Ramos (cell line): ENCODE data around the gene ERMAP.
"Not testable (repeated sequence)": the region's sequence is repeated elsewhere in the genome, so short reads cannot be mapped to it uniquely, and the experiment has no call there.

Experiments used
- in situ Hi-C: fragments of 300-500 bp; cut with MboI; formaldehyde crosslinking; loops from one replicate; pipeline ENCODE4 v1.14.3; 2022; ENCODE audit warnings: low sequenced_read_pairs; ENCODE audit not compliant: unreplicated experiment

ERMAP gene

GRCh38 chr1:42841010-42841409, 24.1 kb downstream of the ERMAP start:
- in situ Hi-C loops, result no loop called here

- in situ Hi-C loops, result no loop called here
Observed at GRCh38 chr1:42841440-42842147, 24.7 kb downstream of the ERMAP start.

GRCh38 chr1:42844592-42845140, 27.7 kb downstream of the ERMAP start:
- in situ Hi-C loops, result no loop called here

- in situ Hi-C loops, result no loop called here
Observed at GRCh38 chr1:42845193-42845592, 28.3 kb downstream of the ERMAP start.

- in situ Hi-C loops, result no loop called here
Observed at GRCh38 chr1:42845866-42846256, 28.9 kb downstream of the ERMAP start.

- in situ Hi-C loops, result no loop called here
Observed at GRCh38 chr1:42846257-42847110, 29.6 kb downstream of the ERMAP start, which contains the start of gene ZNF691. Gene ZNF691, plus strand, starts transcription at chr1:42846613. Its CDS starts 3,046 bp downstream, at chr1:42849659.

- in situ Hi-C loops, result no loop called here
Observed at GRCh38 chr1:42847111-42847595, 30.2 kb downstream of the ERMAP start.

- in situ Hi-C loops, result no loop called here
Observed at GRCh38 chr1:42847721-42848460, 31.0 kb downstream of the ERMAP start.

GRCh38 chr1:42848823-42849537, 32.1 kb downstream of the ERMAP start:
- in situ Hi-C loops, result no loop called here

GRCh38 chr1:42849944-42850343, 33.0 kb downstream of the ERMAP start:
- in situ Hi-C loops, result no loop called here

- in situ Hi-C loops, result no loop called here
Observed at GRCh38 chr1:42851420-42851819, 34.5 kb downstream of the ERMAP start.

GRCh38 chr1:42851960-42852607, 35.2 kb downstream of the ERMAP start:
- in situ Hi-C loops, result no loop called here

- in situ Hi-C loops, result no loop called here
Observed at GRCh38 chr1:42852608-42852980, 35.7 kb downstream of the ERMAP start.

- in situ Hi-C loops, result no loop called here
Observed at GRCh38 chr1:42853116-42853884, 36.4 kb downstream of the ERMAP start.

- in situ Hi-C loops, result not testable (repeated sequence)
Observed at GRCh38 chr1:42856554-42856953, 39.6 kb downstream of the ERMAP start.

- in situ Hi-C loops, result not testable (repeated sequence)
Observed at GRCh38 chr1:42859366-42859765, 42.4 kb downstream of the ERMAP start.

- in situ Hi-C loops, result no loop called here
Observed at GRCh38 chr1:42860339-42861013, 43.6 kb downstream of the ERMAP start.

GRCh38 chr1:42861014-42861399, 44.1 kb downstream of the ERMAP start:
- in situ Hi-C loops, result no loop called here
